Loucy (cell line): Measurements from ENCODE around the gene NARF.

Experiments used
- CTCF ChIP-seq: fragments of 200-600 bp; sonication (generic); conservative IDR thresholded peaks from 2 replicates; pipeline ENCODE4 v1.5.1; 2014; ENCODE audit warnings: mild to moderate bottlenecking, antibody characterized with exemption, low read length
- EZH2phosphoT487 ChIP-seq: fragments of 200-600 bp; IDR thresholded peaks from 2 replicates; pipeline ENCODE4 v1.6.1; 2018; ENCODE audit warnings: antibody characterized with exemption, mild to moderate bottlenecking, moderate library complexity, borderline replicate concordance

GRCh38 chr17:82450357-82451106 is 8.0 kb upstream of the NARF start, which contains the start of gene CYBC1:
- TF ChIP-seq EZH2phosphoT487 (no peak), CTCF (no peak)
